Peyer's patch (tissue), 4 donors: ENCODE data around the gene NR4A1. TPM values are rescaled to one million over a fixed set of nuclear protein-coding genes. Genes with fewer than 3 reads are reported as not detected.

Experiments used
- DNase-seq, 3 donors: peaks; one replicate each; pipeline ENCODE4 v3.0.0-alpha.2; 2017 to 2019
- H3K27ac ChIP-seq, 4 donors: fragments of 200-600 bp; sonication (generic); one replicate each; pipeline ENCODE4 v1.5.1; 2016 to 2019
- H3K27me3 ChIP-seq, 2 donors: fragments of 200-600 bp; sonication (generic); one replicate each; pipeline ENCODE4 v1.5.1; 2019
- H3K36me3 ChIP-seq, 3 donors: fragments of 200-600 bp; sonication (generic); one replicate each; pipeline ENCODE4 v1.5.1; 2016 to 2019
- H3K4me1 ChIP-seq, 4 donors: fragments of 200-600 bp; sonication (generic); one replicate each; pipeline ENCODE4 v1.5.1; 2016 to 2019
- H3K4me3 ChIP-seq, 4 donors: fragments of 200-600 bp; sonication (generic); 1 replicate in 3 of 4; 2 replicates in 1 of 4; pipeline ENCODE4 v1.5.1; 2016 to 2019; ENCODE audit warnings: mild to moderate bottlenecking in 1 of 4
- H3K9me3 ChIP-seq, 4 donors: fragments of 200-600 bp; sonication (generic); one replicate each; pipeline ENCODE4 v1.5.1; 2016 to 2019; ENCODE audit warnings: mild to moderate bottlenecking in 1 of 4
- POLR2A ChIP-seq, 2 donors: fragments of 450-650 bp; IDR thresholded peaks; one replicate each; pipeline ENCODE4 v1.5.1; 2017; ENCODE audit warnings: antibody characterized with exemption in 2 of 2, mild to moderate bottlenecking in 2 of 2, moderate library complexity in 2 of 2
- total RNA-seq, 4 donors: library from RNA; depleted of rRNA; stranded (reverse); fragments of >200 nt; gene quantifications; one replicate each; pipeline ENCODE4 v1.1.0, GENCODE V29; 2016
- TF ChIP-seq, protein P1 (sequence below), 6 experiments: fragments of 450-650 bp in 4 of 6; fragments of 200-600 bp in 2 of 6; sonication (generic) in 1 of 6; IDR thresholded peaks; one replicate each; pipeline ENCODE4 v1.5.1; 2017 to 2019; ENCODE audit warnings: antibody characterized with exemption in 6 of 6, mild to moderate bottlenecking in 3 of 6, moderate library complexity in 1 of 6

NR4A1 gene
- total RNA-seq, 4 donors from 2014 or later = 3.9 to 265 (median 42.2) TPM

DNA sequence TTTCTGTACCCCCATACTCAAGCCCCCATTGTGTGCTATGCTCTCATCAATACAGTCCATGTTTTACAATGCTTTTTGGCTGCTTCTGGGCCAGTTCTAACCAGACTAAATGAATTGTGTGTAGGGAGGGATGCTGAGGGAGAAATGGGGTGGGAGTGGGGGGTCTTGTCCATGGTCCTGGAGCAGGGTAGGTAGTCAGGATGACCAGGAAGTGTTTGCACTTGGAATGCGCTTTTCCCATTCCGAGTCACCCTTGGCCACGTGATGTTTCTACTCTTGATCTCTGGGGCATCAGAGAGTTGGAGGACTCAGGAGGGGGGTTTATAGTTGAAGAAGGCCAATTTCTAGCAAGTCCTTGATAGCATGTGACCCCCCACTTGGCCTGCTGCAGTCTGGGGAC, 27.0 kb downstream of the NR4A1 start:
- H3K9me3 ChIP-seq = no peaks in the 10 kb centered on the region
- H3K4me1 ChIP-seq = peaks cover 0 to 26% (median 18%) of the 10 kb centered on the region in 4 donors

DNA sequence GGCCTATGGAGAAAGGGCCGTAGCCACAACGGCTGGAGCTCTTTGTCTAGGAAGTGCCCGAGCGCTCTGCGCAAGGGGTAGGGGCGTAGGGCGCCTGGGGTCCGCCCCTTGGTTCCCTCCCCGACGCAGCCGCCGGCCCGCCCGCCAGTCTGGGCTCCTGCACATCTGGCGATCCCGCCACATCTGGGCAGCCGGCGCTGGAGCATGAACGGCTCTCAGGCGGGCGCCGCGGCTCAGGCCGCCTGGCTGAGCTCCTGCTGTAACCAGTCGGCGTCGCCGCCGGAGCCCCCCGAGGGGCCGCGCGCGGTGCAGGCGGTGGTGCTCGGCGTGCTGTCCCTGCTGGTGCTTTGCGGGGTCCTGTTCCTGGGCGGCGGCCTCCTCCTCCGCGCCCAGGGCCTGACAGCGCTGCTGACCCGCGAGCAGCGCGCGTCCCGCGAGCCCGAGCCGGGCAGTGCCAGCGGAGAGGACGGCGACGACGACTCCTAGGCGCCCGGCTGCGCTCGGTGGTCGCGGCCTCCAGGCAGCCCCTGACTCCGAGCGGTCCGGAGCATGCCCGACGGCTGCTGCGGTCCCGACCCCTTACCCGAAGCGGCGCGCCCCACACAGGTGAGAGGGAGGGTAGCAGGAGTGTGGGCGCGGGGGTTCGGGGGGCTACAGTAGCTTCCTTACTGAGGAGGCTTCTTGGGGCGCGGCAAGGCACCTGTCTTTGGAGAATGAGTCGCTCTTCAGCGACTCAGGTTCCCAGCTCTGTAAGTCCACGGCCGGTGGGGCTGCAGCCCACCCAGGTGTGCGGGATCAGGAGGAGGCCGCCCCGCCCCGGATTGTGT, 28.5 kb downstream of the NR4A1 start, which contains the start of gene SMIM41:
TSS of gene SMIM41 (plus strand) at position 129 of the 827 bp plus-strand sequence. CDS start at position 205, 76 bp downstream.
- DNase-seq = peak in 1 of 3 donors; percentile 53
- peak within 1 kb of the TSS; percentile 53 to 80 (median 68) for H3K27ac ChIP-seq

More for the DNA sequence above, 27.0 kb downstream of the NR4A1 start:
- TF ChIP-seq, protein P1, sequence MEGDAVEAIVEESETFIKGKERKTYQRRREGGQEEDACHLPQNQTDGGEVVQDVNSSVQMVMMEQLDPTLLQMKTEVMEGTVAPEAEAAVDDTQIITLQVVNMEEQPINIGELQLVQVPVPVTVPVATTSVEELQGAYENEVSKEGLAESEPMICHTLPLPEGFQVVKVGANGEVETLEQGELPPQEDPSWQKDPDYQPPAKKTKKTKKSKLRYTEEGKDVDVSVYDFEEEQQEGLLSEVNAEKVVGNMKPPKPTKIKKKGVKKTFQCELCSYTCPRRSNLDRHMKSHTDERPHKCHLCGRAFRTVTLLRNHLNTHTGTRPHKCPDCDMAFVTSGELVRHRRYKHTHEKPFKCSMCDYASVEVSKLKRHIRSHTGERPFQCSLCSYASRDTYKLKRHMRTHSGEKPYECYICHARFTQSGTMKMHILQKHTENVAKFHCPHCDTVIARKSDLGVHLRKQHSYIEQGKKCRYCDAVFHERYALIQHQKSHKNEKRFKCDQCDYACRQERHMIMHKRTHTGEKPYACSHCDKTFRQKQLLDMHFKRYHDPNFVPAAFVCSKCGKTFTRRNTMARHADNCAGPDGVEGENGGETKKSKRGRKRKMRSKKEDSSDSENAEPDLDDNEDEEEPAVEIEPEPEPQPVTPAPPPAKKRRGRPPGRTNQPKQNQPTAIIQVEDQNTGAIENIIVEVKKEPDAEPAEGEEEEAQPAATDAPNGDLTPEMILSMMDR (IDR thresholded peaks at IDR 0.05) = no peak
- no peak for TF ChIP-seq POLR2A (IDR thresholded peaks at IDR 0.05)
- peaks cover 0 to 52% (median 0%) of the 10 kb centered on the region in 3 donors for H3K36me3 ChIP-seq
- H3K27me3 ChIP-seq = no peaks in the 10 kb centered on the region
- no peak overlapping the region for H3K27ac ChIP-seq
- no peak for DNase-seq
- no peak overlapping the region for H3K4me3 ChIP-seq

DNA sequence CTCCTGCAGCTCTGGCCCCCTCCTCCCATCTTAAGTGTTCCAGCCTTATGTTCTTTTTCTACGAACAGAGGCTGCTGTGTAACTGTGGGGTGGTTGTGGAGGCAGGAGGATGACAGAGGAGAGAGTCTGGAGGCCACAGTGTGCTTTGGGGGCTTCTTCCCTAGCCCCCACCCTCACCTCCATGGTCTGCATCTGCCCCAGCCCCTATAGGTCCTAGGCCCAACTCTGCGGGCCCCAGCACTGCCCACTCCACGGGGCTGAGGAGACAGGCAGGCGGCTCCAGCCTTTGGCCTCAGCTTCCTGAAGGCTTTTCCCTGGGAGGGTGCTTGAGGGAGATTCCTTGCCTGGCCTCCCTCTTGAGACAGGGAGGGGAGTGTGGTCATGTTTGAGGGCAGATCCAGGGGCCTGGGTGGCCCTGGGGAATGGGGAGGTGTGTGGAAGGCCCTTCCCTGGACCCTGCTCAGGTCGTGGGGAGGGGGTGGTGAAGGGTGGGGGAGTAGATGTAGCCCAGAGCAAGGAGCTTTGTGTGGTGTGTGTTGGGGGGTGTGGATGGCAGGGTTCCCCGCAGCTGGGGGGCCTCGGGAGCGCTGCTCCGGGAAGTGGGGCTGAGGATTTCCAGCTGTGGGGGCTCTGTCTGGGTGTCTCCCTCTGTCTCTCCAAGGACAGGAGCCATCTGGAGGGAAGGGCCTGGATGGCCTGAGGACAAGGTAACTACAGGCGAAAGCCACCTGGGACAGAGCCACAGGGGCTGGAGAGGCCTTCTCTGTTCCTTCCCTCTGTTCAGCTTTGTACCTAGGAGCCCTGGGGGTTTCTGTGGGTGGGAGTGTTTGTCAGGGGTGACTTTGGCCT, 29.4 kb downstream of the NR4A1 start:
- no peak for DNase-seq
- TF ChIP-seq POLR2A (IDR thresholded peaks at IDR 0.05) = no peak
- TF ChIP-seq, protein P1 (IDR thresholded peaks at IDR 0.05) = no peak
- peak overlapping the region in 3 of 4 donors; percentile 7 to 36 (median 20) for H3K4me3 ChIP-seq
- H3K27me3 ChIP-seq = no peaks in the 10 kb centered on the region
- H3K36me3 ChIP-seq = peaks cover 0 to 30% (median 0%) of the 10 kb centered on the region in 3 donors
- peak overlapping the region; percentile 53 to 80 (median 68) for H3K27ac ChIP-seq
- H3K4me1 ChIP-seq = peaks cover 0 to 28% (median 19%) of the 10 kb centered on the region in 4 donors
- H3K9me3 ChIP-seq = no peaks in the 10 kb centered on the region

More for the DNA sequence above, 28.5 kb downstream of the NR4A1 start, which contains the start of gene SMIM41:
- no peaks in the 10 kb centered on the region for H3K27me3 ChIP-seq
- peaks cover 0 to 28% (median 19%) of the 10 kb centered on the region in 4 donors for H3K4me1 ChIP-seq
- no peak for TF ChIP-seq POLR2A (IDR thresholded peaks at IDR 0.05)
- TF ChIP-seq, protein P1 (IDR thresholded peaks at IDR 0.05) = no peak
- H3K9me3 ChIP-seq = no peaks in the 10 kb centered on the region
- peak within 1 kb of the TSS; percentile 7 to 36 (median 28) for H3K4me3 ChIP-seq
- H3K36me3 ChIP-seq = peaks cover 0 to 37% (median 0%) of the 10 kb centered on the region in 3 donors

DNA sequence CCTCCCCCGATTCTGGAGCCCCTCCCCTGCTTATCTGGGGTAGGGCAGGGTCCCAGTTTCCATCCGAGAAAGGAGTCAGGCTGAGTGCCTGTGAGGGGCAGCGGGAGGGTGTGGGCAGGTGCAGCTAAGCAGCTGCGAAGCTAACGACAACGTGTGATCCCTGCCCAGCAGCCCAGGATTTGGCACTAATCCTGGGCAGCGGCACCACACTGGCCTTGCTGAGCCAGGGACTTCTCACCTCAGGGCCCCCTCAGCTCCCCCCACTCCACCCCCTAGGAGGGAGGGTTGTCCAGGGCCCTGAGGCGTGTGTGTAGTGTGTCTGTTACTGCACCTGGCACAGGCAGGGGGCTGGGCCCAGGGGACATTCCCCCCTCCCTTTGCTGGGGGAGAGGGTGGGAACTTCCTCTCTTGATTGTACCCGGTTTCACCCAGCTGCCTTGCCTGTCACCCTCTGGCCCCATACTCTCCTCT, 30.1 kb downstream of the NR4A1 start:
- H3K27ac ChIP-seq = peak overlapping the region; percentile 53 to 80 (median 68)
- peak overlapping the region in 2 of 4 donors; percentile 6 to 10 for H3K4me3 ChIP-seq
- peaks cover 0 to 28% (median 19%) of the 10 kb centered on the region in 4 donors for H3K4me1 ChIP-seq
- no peak for TF ChIP-seq POLR2A (IDR thresholded peaks at IDR 0.05)
- TF ChIP-seq, protein P1 (IDR thresholded peaks at IDR 0.05) = no peak
- DNase-seq = peak in 2 of 3 donors; percentile 73 to 79
- no peaks in the 10 kb centered on the region for H3K9me3 ChIP-seq
- no peaks in the 10 kb centered on the region for H3K27me3 ChIP-seq
- peaks cover 0 to 26% (median 0%) of the 10 kb centered on the region in 3 donors for H3K36me3 ChIP-seq
